ENCODE results near the gene BOC. TPM values are rescaled to one million over a fixed set of nuclear protein-coding genes. Genes with fewer than 3 reads are reported as not detected.

Gene BOC
- total RNA-seq, 1 donor = 22.8 TPM

GRCh38 chr3:113226491-113226890 is 15.1 kb downstream of the BOC start:
- Histone ChIP-seq H3K36me3 (ENCODE audit: insufficient read depth, low read length) (no peaks in the 10 kb centered on the region), H4K20me1 (ENCODE audit: insufficient read depth, low read length) (no peaks in the 10 kb centered on the region), H3K27ac (ENCODE audit: low read depth, low read length) (no peak overlapping the region), H3K4me3 (ENCODE audit: insufficient read depth, low read length) (no peak overlapping the region), H2AFZ (ENCODE audit: low read length) (no peak overlapping the region), H3K9me3 (ENCODE audit: low read depth, low read length) (no peaks in the 10 kb centered on the region), H3K27me3 (ENCODE audit: insufficient read depth, low read length) (no peaks in the 10 kb centered on the region), H3K4me1 (ENCODE audit: insufficient read depth, low read length) (peaks cover 17% of the 10 kb centered on the region), H3K79me2 (ENCODE audit: insufficient read depth, low read length) (no peaks in the 10 kb centered on the region), H3K4me2 (ENCODE audit: insufficient read depth, low read length) (no peak overlapping the region)
- DNase-seq (ENCODE audit: insufficient read length, low spot score, missing footprints) = no peak
- TF ChIP-seq CTCF (IDR thresholded peaks at IDR 0.05; ENCODE audit: extremely low read depth, low read depth, low read length) = no peak

- no peak for DNase-seq (ENCODE audit: insufficient read length, low spot score, missing footprints)
- Histone ChIP-seq H3K27me3 (ENCODE audit: insufficient read depth, low read length) (no peaks in the 10 kb centered on the region), H4K20me1 (ENCODE audit: insufficient read depth, low read length) (no peaks in the 10 kb centered on the region), H3K79me2 (ENCODE audit: insufficient read depth, low read length) (no peaks in the 10 kb centered on the region), H3K9me3 (ENCODE audit: low read depth, low read length) (no peaks in the 10 kb centered on the region), H2AFZ (ENCODE audit: low read length) (no peak overlapping the region), H3K4me2 (ENCODE audit: insufficient read depth, low read length) (no peak overlapping the region), H3K4me1 (ENCODE audit: insufficient read depth, low read length) (peaks cover 23% of the 10 kb centered on the region), H3K27ac (ENCODE audit: low read depth, low read length) (no peak overlapping the region), H3K4me3 (ENCODE audit: insufficient read depth, low read length) (no peak overlapping the region), H3K36me3 (ENCODE audit: insufficient read depth, low read length) (no peaks in the 10 kb centered on the region)
- no peak for TF ChIP-seq CTCF (IDR thresholded peaks at IDR 0.05; ENCODE audit: extremely low read depth, low read depth, low read length)
These were observed 15.8 kb downstream of the BOC start for GRCh38 chr3:113227146-113227545.

GRCh38 chr3:113228498-113229286 is 17.3 kb downstream of the BOC start:
- no peak overlapping the region for H3K4me2 ChIP-seq (ENCODE audit: insufficient read depth, low read length)
- H3K4me3 ChIP-seq (ENCODE audit: insufficient read depth, low read length) = no peak overlapping the region
- TF ChIP-seq CTCF (IDR thresholded peaks at IDR 0.05; ENCODE audit: extremely low read depth, low read depth, low read length) = no peak
- no peak overlapping the region for H3K27ac ChIP-seq (ENCODE audit: low read depth, low read length)
- H4K20me1 ChIP-seq (ENCODE audit: insufficient read depth, low read length) = no peaks in the 10 kb centered on the region
- no peaks in the 10 kb centered on the region for H3K79me2 ChIP-seq (ENCODE audit: insufficient read depth, low read length)
- H3K4me1 ChIP-seq (ENCODE audit: insufficient read depth, low read length) = peaks cover 24% of the 10 kb centered on the region
- H3K27me3 ChIP-seq (ENCODE audit: insufficient read depth, low read length) = no peaks in the 10 kb centered on the region
- DNase-seq (ENCODE audit: insufficient read length, low spot score, missing footprints) = no peak
- no peaks in the 10 kb centered on the region for H3K36me3 ChIP-seq (ENCODE audit: insufficient read depth, low read length)
- no peaks in the 10 kb centered on the region for H3K9me3 ChIP-seq (ENCODE audit: low read depth, low read length)
- no peak overlapping the region for H2AFZ ChIP-seq (ENCODE audit: low read length)

- Histone ChIP-seq H3K4me2 (ENCODE audit: insufficient read depth, low read length) (peak overlapping the region; percentile 47), H4K20me1 (ENCODE audit: insufficient read depth, low read length) (no peaks in the 10 kb centered on the region), H3K36me3 (ENCODE audit: insufficient read depth, low read length) (no peaks in the 10 kb centered on the region), H3K4me3 (ENCODE audit: insufficient read depth, low read length) (no peak overlapping the region), H3K9me3 (ENCODE audit: low read depth, low read length) (no peaks in the 10 kb centered on the region), H3K27me3 (ENCODE audit: insufficient read depth, low read length) (no peaks in the 10 kb centered on the region), H2AFZ (ENCODE audit: low read length) (no peak overlapping the region), H3K79me2 (ENCODE audit: insufficient read depth, low read length) (no peaks in the 10 kb centered on the region), H3K4me1 (ENCODE audit: insufficient read depth, low read length) (peaks cover 28% of the 10 kb centered on the region), H3K27ac (ENCODE audit: low read depth, low read length) (peak overlapping the region; percentile 93)
- no peak for TF ChIP-seq CTCF (IDR thresholded peaks at IDR 0.05; ENCODE audit: extremely low read depth, low read depth, low read length)
- DNase-seq (ENCODE audit: insufficient read length, low spot score, missing footprints) = no peak
These were observed 20.0 kb downstream of the BOC start for GRCh38 chr3:113231391-113231790.

All from osteoblast (primary cell).